H9 (cell line): Measurements from ENCODE around the gene SPDYE1. TPM values are rescaled to one million over a fixed set of nuclear protein-coding genes. Genes with fewer than 3 reads are reported as not detected.

Experiments used
- DNase-seq: peaks from one replicate; pipeline ENCODE4 v3.0.0-alpha.2; 2017
- H2AFZ ChIP-seq: one replicate; pipeline ENCODE4 v1.6.1; 2013; ENCODE audit warnings: mild to moderate bottlenecking, low read length, control low read depth, moderate library complexity
- H2AK5ac ChIP-seq: 2 replicates; pipeline ENCODE4 v1.6.1; 2013; ENCODE audit warnings: low read length, control low read depth, mixed read lengths; ENCODE audit not compliant: insufficient read length
- H2BK120ac ChIP-seq: one replicate; pipeline ENCODE4 v1.6.1; 2013; ENCODE audit warnings: low read depth, mild to moderate bottlenecking, low read length, control low read depth, inconsistent platforms; ENCODE audit not compliant: poor library complexity, severe bottlenecking
- H2BK12ac ChIP-seq: 2 replicates; pipeline ENCODE4 v1.6.1; 2013; ENCODE audit warnings: low read length, control low read depth, mixed read lengths, low read depth; ENCODE audit not compliant: insufficient read length
- H2BK15ac ChIP-seq: 2 replicates; pipeline ENCODE4 v1.6.1; 2013; ENCODE audit warnings: low read depth, low read length, control low read depth
- H2BK20ac ChIP-seq: one replicate; pipeline ENCODE4 v1.6.1; 2013; ENCODE audit warnings: low read depth, mild to moderate bottlenecking, low read length, control low read depth, inconsistent platforms; ENCODE audit not compliant: poor library complexity, severe bottlenecking
- H2BK5ac ChIP-seq: 2 replicates; pipeline ENCODE4 v1.6.1; 2013; ENCODE audit warnings: low read length, control low read depth, mixed read lengths; ENCODE audit not compliant: insufficient read length
- H3K14ac ChIP-seq: 2 replicates; pipeline ENCODE4 v1.6.1; 2013; ENCODE audit warnings: low read length, control low read depth; ENCODE audit not compliant: insufficient read depth
- H3K18ac ChIP-seq: 2 replicates; pipeline ENCODE4 v1.6.1; 2013; ENCODE audit warnings: low read depth, mild to moderate bottlenecking, mixed read lengths, low read length, control low read depth; ENCODE audit not compliant: insufficient read length
- H3K23ac ChIP-seq: 2 replicates; pipeline ENCODE4 v1.6.1; 2013; ENCODE audit warnings: low read length, control low read depth, mixed read lengths, low read depth; ENCODE audit not compliant: insufficient read length
- H3K23me2 ChIP-seq: 2 replicates; pipeline ENCODE4 v1.6.1; 2013; ENCODE audit warnings: low read depth, mild to moderate bottlenecking, mixed read lengths, low read length, control low read depth; ENCODE audit not compliant: insufficient read length, poor library complexity, severe bottlenecking
- H3K27ac ChIP-seq: 2 replicates; pipeline ENCODE4 v1.5.1; 2013; ENCODE audit warnings: low read length, control low read depth, mixed read lengths, low read depth; ENCODE audit not compliant: insufficient read length
- H3K27me3 ChIP-seq: 2 replicates; pipeline ENCODE4 v1.6.1; 2013; ENCODE audit warnings: low read length, control low read depth, inconsistent platforms; ENCODE audit not compliant: insufficient read depth
- H3K4ac ChIP-seq: 2 replicates; pipeline ENCODE4 v1.6.1; 2013; ENCODE audit warnings: low read depth, mild to moderate bottlenecking, control low read depth, inconsistent platforms, low read length, moderate library complexity
- H3K4me1 ChIP-seq: 2 replicates; pipeline ENCODE4 v1.6.1; 2013; ENCODE audit warnings: low read length, control low read depth, inconsistent platforms; ENCODE audit not compliant: insufficient read depth
- H3K4me2 ChIP-seq: 2 replicates; pipeline ENCODE4 v1.6.1; 2013; ENCODE audit warnings: low read length, control low read depth, mixed read lengths; ENCODE audit not compliant: insufficient read length, insufficient read depth
- H3K56ac ChIP-seq: 2 replicates; pipeline ENCODE4 v1.6.1; 2013; ENCODE audit warnings: low read depth, mild to moderate bottlenecking, mixed read lengths, low read length, control low read depth; ENCODE audit not compliant: insufficient read length
- H3K79me1 ChIP-seq: 2 replicates; pipeline ENCODE4 v1.6.1; 2013; ENCODE audit warnings: low read depth, mild to moderate bottlenecking, moderate library complexity, low read length, control low read depth, inconsistent platforms; ENCODE audit not compliant: insufficient read depth, poor library complexity, severe bottlenecking
- H3K79me2 ChIP-seq: 2 replicates; pipeline ENCODE4 v1.6.1; 2013; ENCODE audit warnings: low read length, control low read depth, inconsistent platforms; ENCODE audit not compliant: insufficient read depth
- H3K9ac ChIP-seq: 2 replicates; pipeline ENCODE4 v1.6.1; 2013; ENCODE audit warnings: low read length, control low read depth, mixed read lengths; ENCODE audit not compliant: insufficient read length; ENCODE audit errors: extremely low read depth
- H3K9me3 ChIP-seq: one replicate; pipeline ENCODE4 v1.6.1; 2013; ENCODE audit warnings: low read depth, low read length, inconsistent platforms; ENCODE audit not compliant: control insufficient read depth
- H3T11ph ChIP-seq: one replicate; pipeline ENCODE4 v1.6.1; 2013; ENCODE audit warnings: mild to moderate bottlenecking, low read length, control low read depth, inconsistent platforms
- H4K20me1 ChIP-seq: one replicate; pipeline ENCODE4 v1.6.1; 2013; ENCODE audit not compliant: control insufficient read depth, insufficient read length, insufficient read depth
- H4K5ac ChIP-seq: 2 replicates; pipeline ENCODE4 v1.6.1; 2013; ENCODE audit warnings: low read depth, mild to moderate bottlenecking, mixed read lengths, low read length, control low read depth; ENCODE audit not compliant: insufficient read length
- H4K8ac ChIP-seq: replicated peaks from 2 replicates; pipeline ENCODE4 v1.6.1; 2013; ENCODE audit warnings: low read length, control low read depth, mixed read lengths, low read depth; ENCODE audit not compliant: insufficient read length
- H4K91ac ChIP-seq: 2 replicates; pipeline ENCODE4 v1.6.1; 2013; ENCODE audit warnings: low read depth, mild to moderate bottlenecking, moderate library complexity, mixed read lengths, low read length, control low read depth; ENCODE audit not compliant: insufficient read length
- H3K27ac Mint-ChIP-seq, 3 experiments: 2 replicates in 2 of 3; 3 replicates in 1 of 3; pipeline ENCODE4 v1.8.0; 2020 to 2021; ENCODE audit warnings: mixed read lengths in 3 of 3, mild to moderate bottlenecking in 1 of 3, moderate library complexity in 1 of 3
- H3K27me3 Mint-ChIP-seq: 2 replicates; pipeline ENCODE4 v1.8.0; 2021; ENCODE audit warnings: low read depth, mild to moderate bottlenecking, moderate library complexity, mixed read lengths
- H3K36me3 Mint-ChIP-seq, 3 experiments: 2 replicates in 2 of 3; 3 replicates in 1 of 3; pipeline ENCODE4 v1.8.0; 2020 to 2021; ENCODE audit warnings: low read depth in 3 of 3, mixed read lengths in 3 of 3; ENCODE audit not compliant: insufficient read depth in 1 of 3
- H3K4me1 Mint-ChIP-seq, 2 experiments: 2 replicates each; pipeline ENCODE4 v1.8.0; 2020; ENCODE audit warnings: mixed read lengths in 2 of 2
- H3K4me3 Mint-ChIP-seq, 2 experiments: 2 replicates in 1 of 2; 3 replicates in 1 of 2; pipeline ENCODE4 v1.8.0; 2020 to 2021; ENCODE audit warnings: mild to moderate bottlenecking in 2 of 2, mixed read lengths in 2 of 2, moderate library complexity in 1 of 2
- H3K9me3 Mint-ChIP-seq, 2 experiments: 2 replicates in 1 of 2; 3 replicates in 1 of 2; pipeline ENCODE4 v1.8.0; 2020; ENCODE audit warnings: mild to moderate bottlenecking in 2 of 2, mixed read lengths in 2 of 2, moderate library complexity in 1 of 2
- CTCF ChIP-seq: fragments of 200-600 bp; sonication (generic); conservative IDR thresholded peaks from 3 replicates; pipeline ENCODE4 v1.8.0; 2021; ENCODE audit warnings: antibody characterized with exemption, mild to moderate bottlenecking
- WGBS: extraction: QIAGEN DNeasy Blood & Tissue Kit; methylation state at CpG from one replicate; pipeline ENCODE4 v1.1.7; 2013; ENCODE audit warnings: missing lambda C conversion rate, low lambda C conversion rate, mixed read lengths; ENCODE audit not compliant: insufficient read length; ENCODE audit errors: extremely low coverage; 5-methylcytosine and 5-hydroxymethylcytosine counted together
- total RNA-seq: library from RNA; stranded (reverse); gene quantifications from 2 replicates; pipeline ENCODE4 v1.2.1, GENCODE V29; 2021

The SPDYE1 gene
- total RNA-seq, 1 experiment from 2014 or later, result not detected

GRCh38 chr7:44051611-44052220, 54.0 kb downstream of the SPDYE1 start:
- no peak overlapping the region for H2AK5ac ChIP-seq
- Mint-ChIP-seq H3K4me1 (no peaks in the 10 kb centered on the region), H3K4me3 (no peak overlapping the region), H3K9me3 (no peaks in the 10 kb centered on the region), H3K27ac (no peak overlapping the region), H3K36me3 (peaks cover 8 to 54% (median 39%) of the 10 kb centered on the region in 3 experiments; a peak in 6 of 7 replicates), H3K27me3 (no peaks in the 10 kb centered on the region)
- H2BK12ac ChIP-seq, result no peak overlapping the region
- H3K4me2 ChIP-seq, result no peak overlapping the region
- H3K18ac ChIP-seq, result no peak overlapping the region
- no peak overlapping the region for H2BK5ac ChIP-seq
- no peak overlapping the region for H3K56ac ChIP-seq
- H3K9me3 ChIP-seq, result no peaks in the 10 kb centered on the region
- H2BK120ac ChIP-seq, result no peak overlapping the region
- no peaks in the 10 kb centered on the region for H4K20me1 ChIP-seq
- no peak for TF ChIP-seq CTCF
- no peak overlapping the region for H2BK15ac ChIP-seq
- H3K79me2 ChIP-seq, result peaks cover under 1% of the 10 kb centered on the region; the same call in 1 of the 2 replicates
- H2AFZ ChIP-seq, result no peak overlapping the region
- no peaks in the 10 kb centered on the region for H3K23me2 ChIP-seq
- no peaks in the 10 kb centered on the region for H3K27me3 ChIP-seq
- no peak overlapping the region for H3T11ph ChIP-seq
- no peak overlapping the region for H2BK20ac ChIP-seq
- H3K27ac ChIP-seq, result no peak overlapping the region
- no peaks in the 10 kb centered on the region for H3K4me1 ChIP-seq
- no CpG with 5 or more reads among the region's 5 CpGs for WGBS
- no peak overlapping the region for H3K9ac ChIP-seq
- no peak overlapping the region for H3K14ac ChIP-seq
- no peak overlapping the region for H4K8ac ChIP-seq
- H3K23ac ChIP-seq, result no peak overlapping the region
- no peaks in the 10 kb centered on the region for H3K79me1 ChIP-seq
- no peak overlapping the region for H4K5ac ChIP-seq
- no peak for DNase-seq
- no peak overlapping the region for H3K4ac ChIP-seq
- no peak overlapping the region for H4K91ac ChIP-seq
